HEK293 (cell line): Measurements from ENCODE around the gene RAET1L.

Experiments used
- CTCF ChIA-PET: fragments of 350-600 bp; formaldehyde crosslinking; extraction: SDS; loops from one replicate; lab custom pipeline; 2021; ENCODE audit warnings: antibody characterized with exemption; lab: Yijun Ruan, JAX
- POLR2A ChIA-PET: fragments of 300-600 bp; formaldehyde crosslinking; extraction: SDS; loops from one replicate; lab custom pipeline; 2020; ENCODE audit warnings: antibody characterized with exemption, inconsistent platforms; lab: Yijun Ruan, JAX
- H3K27ac ChIP-seq: fragments of 200-500 bp; sonication (Bioruptor generic); 2 replicates; pipeline ENCODE4 v1.5.1; 2014; ENCODE audit warnings: low read depth, low read length, control low read depth, inconsistent platforms; ENCODE audit errors: extremely low read depth
- H3K36me3 ChIP-seq, 2 experiments: fragments of 200-500 bp in 1 of 2; sonication (Bioruptor generic) in 1 of 2; 1 replicate in 1 of 2; 2 replicates in 1 of 2; pipeline ENCODE4 v1.5.1; 2014 to 2017; ENCODE audit warnings: inconsistent platforms in 2 of 2, low read length in 2 of 2; ENCODE audit not compliant: control insufficient read depth in 2 of 2, insufficient read depth in 1 of 2
- H3K4me1 ChIP-seq: fragments of 200-500 bp; sonication (Bioruptor generic); 2 replicates; pipeline ENCODE4 v1.5.1; 2014; ENCODE audit warnings: mild to moderate bottlenecking, low read length, inconsistent platforms; ENCODE audit not compliant: control insufficient read depth, insufficient read depth
- H3K4me3 ChIP-seq: 2 replicates; pipeline ENCODE4 v1.5.1; 2011; ENCODE audit warnings: low read depth, mild to moderate bottlenecking, control low read depth, low read length, moderate library complexity
- H3K9me3 ChIP-seq: fragments of 200-500 bp; sonication (Bioruptor generic); 2 replicates; pipeline ENCODE4 v1.5.1; 2014; ENCODE audit warnings: low read depth, low read length, inconsistent platforms; ENCODE audit not compliant: control insufficient read depth, insufficient read depth
- GFI1B ChIP-seq: fragments of 450-650 bp; formaldehyde crosslinking; IDR thresholded peaks from 2 replicates; pipeline ENCODE4 v1.5.1; 2016; ENCODE audit warnings: missing biosample characterization, missing genetic modification characterization
- KLF7 ChIP-seq: fragments of 450-650 bp; formaldehyde crosslinking; IDR thresholded peaks from 2 replicates; pipeline ENCODE4 v1.5.1; 2016; ENCODE audit warnings: missing biosample characterization, missing genetic modification characterization, borderline replicate concordance
- SALL2 ChIP-seq: fragments of 450-650 bp; formaldehyde crosslinking; IDR thresholded peaks from 2 replicates; pipeline ENCODE4 v1.5.0; 2017; ENCODE audit warnings: missing biosample characterization, mild to moderate bottlenecking, missing genetic modification characterization, borderline replicate concordance
- SCRT1 ChIP-seq: fragments of 450-650 bp; formaldehyde crosslinking; IDR thresholded peaks from 2 replicates; pipeline ENCODE4 v1.5.1; 2016; ENCODE audit warnings: missing biosample characterization, missing genetic modification characterization, borderline replicate concordance
- SETDB1 ChIP-seq: IDR thresholded peaks from one replicate; pipeline ENCODE4 v1.6.1; 2017; ENCODE audit warnings: mild to moderate bottlenecking, low read length, moderate library complexity, mixed read lengths; ENCODE audit not compliant: insufficient read length
- ZBTB48 ChIP-seq: fragments of 450-650 bp; formaldehyde crosslinking; IDR thresholded peaks from 2 replicates; pipeline ENCODE4 v1.5.1; 2016; ENCODE audit warnings: missing biosample characterization, missing genetic modification characterization
- ZNF121 ChIP-seq: fragments of 450-650 bp; formaldehyde crosslinking; IDR thresholded peaks from 2 replicates; pipeline ENCODE4 v1.5.1; 2016; ENCODE audit warnings: missing biosample characterization, missing genetic modification characterization
- ZNF223 ChIP-seq: fragments of 450-650 bp; formaldehyde crosslinking; IDR thresholded peaks from 2 replicates; pipeline ENCODE4 v1.5.1; 2016; ENCODE audit warnings: missing biosample characterization, missing genetic modification characterization
- ZNF24 ChIP-seq: fragments of 450-650 bp; formaldehyde crosslinking; IDR thresholded peaks from 2 replicates; pipeline ENCODE4 v1.5.1; 2016; ENCODE audit warnings: missing biosample characterization, missing genetic modification characterization
- ZNF341 ChIP-seq: fragments of 450-650 bp; formaldehyde crosslinking; IDR thresholded peaks from 2 replicates; pipeline ENCODE4; 2016; ENCODE audit warnings: low read depth, missing biosample characterization, missing genetic modification characterization
- ZNF350 ChIP-seq: fragments of 450-650 bp; formaldehyde crosslinking; IDR thresholded peaks from 2 replicates; pipeline ENCODE4 v1.5.0; 2017; ENCODE audit warnings: missing biosample characterization, mild to moderate bottlenecking, missing genetic modification characterization
- ZNF366 ChIP-seq: fragments of 450-650 bp; formaldehyde crosslinking; conservative IDR thresholded peaks from 2 replicates; pipeline ENCODE4 v1.5.1; 2016; ENCODE audit warnings: missing biosample characterization, missing genetic modification characterization
- ZNF521 ChIP-seq: fragments of 450-650 bp; formaldehyde crosslinking; IDR thresholded peaks from 2 replicates; pipeline ENCODE4 v1.5.1; 2017; ENCODE audit warnings: missing biosample characterization, mild to moderate bottlenecking, missing genetic modification characterization
- ZNF585B ChIP-seq: fragments of 450-650 bp; formaldehyde crosslinking; IDR thresholded peaks from 2 replicates; pipeline ENCODE4 v1.5.1; 2016; ENCODE audit warnings: missing biosample characterization, missing genetic modification characterization
- ZNF658 ChIP-seq: fragments of 450-650 bp; formaldehyde crosslinking; IDR thresholded peaks from 2 replicates; pipeline ENCODE4; 2016; ENCODE audit warnings: missing biosample characterization, missing genetic modification characterization
- ZNF670 ChIP-seq: fragments of 450-650 bp; formaldehyde crosslinking; IDR thresholded peaks from 2 replicates; pipeline ENCODE4 v1.5.1; 2016; ENCODE audit warnings: missing biosample characterization, missing genetic modification characterization, low read depth
- ZNF76 ChIP-seq: fragments of 450-650 bp; formaldehyde crosslinking; IDR thresholded peaks from 2 replicates; pipeline ENCODE4; 2016; ENCODE audit warnings: low read depth, missing biosample characterization, missing genetic modification characterization, borderline replicate concordance
- ZNF777 ChIP-seq: fragments of 450-650 bp; formaldehyde crosslinking; IDR thresholded peaks from 2 replicates; pipeline ENCODE4 v1.5.1; 2017; ENCODE audit warnings: missing biosample characterization, missing genetic modification characterization, borderline replicate concordance
- ZXDB ChIP-seq: fragments of 450-650 bp; formaldehyde crosslinking; IDR thresholded peaks from 2 replicates; pipeline ENCODE4 v1.5.1; 2016; ENCODE audit warnings: missing biosample characterization, missing genetic modification characterization
- TF ChIP-seq, protein P1 (sequence below): fragments of 450-650 bp; formaldehyde crosslinking; IDR thresholded peaks from 2 replicates; pipeline ENCODE4 v1.5.1; 2016; ENCODE audit warnings: missing biosample characterization, missing genetic modification characterization
- TF ChIP-seq, protein P2 (sequence below): fragments of 450-650 bp; formaldehyde crosslinking; IDR thresholded peaks from 2 replicates; pipeline ENCODE4 v1.5.1; 2016; ENCODE audit warnings: missing biosample characterization, missing genetic modification characterization
- TF ChIP-seq, protein P3 (sequence below): fragments of 450-650 bp; formaldehyde crosslinking; IDR thresholded peaks from 2 replicates; pipeline ENCODE4 v1.5.1; 2016; ENCODE audit warnings: missing biosample characterization, missing genetic modification characterization
- TF ChIP-seq, protein P4 (sequence below): fragments of 450-650 bp; formaldehyde crosslinking; IDR thresholded peaks from 2 replicates; pipeline ENCODE4 v1.5.1; 2016; ENCODE audit warnings: missing biosample characterization, missing genetic modification characterization
- TF ChIP-seq, protein P5 (sequence below): fragments of 450-650 bp; formaldehyde crosslinking; IDR thresholded peaks from 2 replicates; pipeline ENCODE4 v1.5.1; 2017; ENCODE audit warnings: missing biosample characterization, missing genetic modification characterization

RAET1L gene

DNA sequence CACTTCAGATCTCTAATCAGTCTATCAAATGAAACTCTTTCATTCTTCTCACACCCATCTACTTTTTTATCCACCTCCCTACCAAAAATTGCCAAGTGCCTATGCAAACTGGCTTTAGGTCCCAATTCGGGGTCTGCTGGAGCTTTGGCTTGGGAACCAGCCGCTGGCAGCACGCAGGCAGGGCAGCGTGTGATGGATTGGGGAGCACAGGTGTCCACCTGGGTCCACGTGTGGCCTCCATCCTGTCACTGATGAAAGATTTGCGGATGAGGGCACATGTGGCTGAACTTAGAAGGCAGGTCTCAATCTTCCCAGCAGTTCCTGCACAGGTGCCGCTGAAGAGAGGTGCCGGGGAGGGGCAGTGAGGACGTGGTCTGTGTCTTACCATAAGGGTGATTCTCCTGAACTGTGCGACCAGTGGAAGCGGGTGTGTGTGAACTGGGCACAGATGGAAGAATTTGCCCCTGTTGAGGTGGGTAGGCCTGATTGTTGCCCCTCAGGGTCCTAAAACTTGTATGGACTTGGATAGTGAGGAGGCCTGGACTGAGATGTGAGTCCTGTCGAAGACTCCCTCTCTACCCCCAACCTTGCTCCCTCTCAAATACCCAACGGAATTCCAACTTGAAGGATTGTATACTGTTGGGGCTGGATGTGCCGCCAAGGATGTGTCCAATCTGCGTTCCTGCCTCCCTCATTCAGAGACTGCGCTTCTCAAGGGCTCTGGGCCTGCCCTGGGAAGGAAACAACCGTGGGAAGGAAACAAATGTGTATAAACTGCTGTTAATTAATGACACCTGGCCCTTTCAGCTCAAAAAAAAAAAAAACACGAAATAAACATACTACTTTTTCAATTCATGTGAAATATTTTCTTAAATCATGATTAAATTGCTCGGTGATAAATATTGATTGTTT is 18.4 kb upstream of the RAET1L start:
- ChIA-PET POLR2A (no interaction called here), CTCF (interaction anchor here (0.6 kb wide), 1 partner anchor 13 kb away, joined by 3 read pairs; no protein-coding TSS in a partner anchor)
- Histone ChIP-seq H3K4me1 (no peaks in the 10 kb centered on the region), H3K36me3 (no peaks in the 10 kb centered on the region), H3K4me3 (no peak overlapping the region), H3K27ac (no peak overlapping the region), H3K9me3 (no peaks in the 10 kb centered on the region)
- TF ChIP-seq ZNF658 (tag by site-specific recombination) (no peak), ZNF521 (tag by site-specific recombination) (no peak), ZNF341 (tag by site-specific recombination) (no peak), ZNF76 (tag by site-specific recombination) (no peak), ZNF121 (tag by site-specific recombination) (no peak), ZNF366 (tag by site-specific recombination) (no peak), GFI1B (tag by site-specific recombination) (no peak), SETDB1 (no peak), ZXDB (tag by site-specific recombination) (no peak), ZNF777 (no peak)
- TF ChIP-seq, protein P1, sequence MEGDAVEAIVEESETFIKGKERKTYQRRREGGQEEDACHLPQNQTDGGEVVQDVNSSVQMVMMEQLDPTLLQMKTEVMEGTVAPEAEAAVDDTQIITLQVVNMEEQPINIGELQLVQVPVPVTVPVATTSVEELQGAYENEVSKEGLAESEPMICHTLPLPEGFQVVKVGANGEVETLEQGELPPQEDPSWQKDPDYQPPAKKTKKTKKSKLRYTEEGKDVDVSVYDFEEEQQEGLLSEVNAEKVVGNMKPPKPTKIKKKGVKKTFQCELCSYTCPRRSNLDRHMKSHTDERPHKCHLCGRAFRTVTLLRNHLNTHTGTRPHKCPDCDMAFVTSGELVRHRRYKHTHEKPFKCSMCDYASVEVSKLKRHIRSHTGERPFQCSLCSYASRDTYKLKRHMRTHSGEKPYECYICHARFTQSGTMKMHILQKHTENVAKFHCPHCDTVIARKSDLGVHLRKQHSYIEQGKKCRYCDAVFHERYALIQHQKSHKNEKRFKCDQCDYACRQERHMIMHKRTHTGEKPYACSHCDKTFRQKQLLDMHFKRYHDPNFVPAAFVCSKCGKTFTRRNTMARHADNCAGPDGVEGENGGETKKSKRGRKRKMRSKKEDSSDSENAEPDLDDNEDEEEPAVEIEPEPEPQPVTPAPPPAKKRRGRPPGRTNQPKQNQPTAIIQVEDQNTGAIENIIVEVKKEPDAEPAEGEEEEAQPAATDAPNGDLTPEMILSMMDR (tag by site-specific recombination): no peak
- TF ChIP-seq, protein P2, sequence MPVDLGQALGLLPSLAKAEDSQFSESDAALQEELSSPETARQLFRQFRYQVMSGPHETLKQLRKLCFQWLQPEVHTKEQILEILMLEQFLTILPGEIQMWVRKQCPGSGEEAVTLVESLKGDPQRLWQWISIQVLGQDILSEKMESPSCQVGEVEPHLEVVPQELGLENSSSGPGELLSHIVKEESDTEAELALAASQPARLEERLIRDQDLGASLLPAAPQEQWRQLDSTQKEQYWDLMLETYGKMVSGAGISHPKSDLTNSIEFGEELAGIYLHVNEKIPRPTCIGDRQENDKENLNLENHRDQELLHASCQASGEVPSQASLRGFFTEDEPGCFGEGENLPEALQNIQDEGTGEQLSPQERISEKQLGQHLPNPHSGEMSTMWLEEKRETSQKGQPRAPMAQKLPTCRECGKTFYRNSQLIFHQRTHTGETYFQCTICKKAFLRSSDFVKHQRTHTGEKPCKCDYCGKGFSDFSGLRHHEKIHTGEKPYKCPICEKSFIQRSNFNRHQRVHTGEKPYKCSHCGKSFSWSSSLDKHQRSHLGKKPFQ (tag by site-specific recombination): no peak
- TF ChIP-seq, protein P3, sequence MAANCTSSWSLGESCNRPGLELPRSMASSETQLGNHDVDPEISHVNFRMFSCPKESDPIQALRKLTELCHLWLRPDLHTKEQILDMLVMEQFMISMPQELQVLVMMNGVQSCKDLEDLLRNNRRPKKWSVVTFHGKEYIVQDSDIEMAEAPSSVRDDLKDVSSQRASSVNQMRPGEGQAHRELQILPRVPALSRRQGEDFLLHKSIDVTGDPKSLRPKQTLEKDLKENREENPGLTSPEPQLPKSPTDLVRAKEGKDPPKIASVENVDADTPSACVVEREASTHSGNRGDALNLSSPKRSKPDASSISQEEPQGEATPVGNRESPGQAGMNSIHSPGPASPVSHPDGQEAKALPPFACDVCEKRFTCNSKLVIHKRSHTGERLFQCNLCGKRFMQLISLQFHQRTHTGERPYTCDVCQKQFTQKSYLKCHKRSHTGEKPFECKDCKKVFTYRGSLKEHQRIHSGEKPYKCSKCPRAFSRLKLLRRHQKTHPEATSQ (tag by site-specific recombination): no peak
- TF ChIP-seq, all 188 proteins: peak for 0

DNA sequence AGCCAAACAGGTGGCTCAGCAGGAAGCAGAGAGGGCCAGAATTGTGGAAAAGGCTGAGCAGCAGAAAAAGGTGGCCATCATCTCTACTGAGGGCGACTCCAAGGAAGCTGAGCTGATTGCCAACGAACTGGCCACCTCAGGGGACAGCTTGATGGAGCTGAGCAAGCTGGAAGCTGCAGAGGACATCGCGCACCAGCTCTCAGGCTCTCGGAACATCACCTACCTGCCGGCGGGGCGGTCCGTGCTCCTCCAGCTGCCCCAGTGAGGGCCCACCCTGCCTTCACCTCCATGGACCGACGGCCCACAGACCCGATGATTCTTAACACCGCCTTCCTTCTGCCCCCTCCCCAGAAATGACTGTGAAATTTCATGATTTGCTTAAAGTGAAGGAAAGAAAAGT is 17.8 kb upstream of the RAET1L start:
- POLR2A ChIA-PET: no interaction called here
- H3K4me1 ChIP-seq: no peaks in the 10 kb centered on the region
- TF ChIP-seq SALL2 (tag by site-specific recombination) (no peak), SCRT1 (tag by site-specific recombination) (no peak), ZNF350 (tag by site-specific recombination) (no peak), ZBTB48 (tag by site-specific recombination) (no peak), ZNF585B (no peak), KLF7 (tag by site-specific recombination) (no peak), ZNF670 (tag by site-specific recombination) (no peak), ZNF24 (tag by site-specific recombination) (no peak), ZNF223 (no peak)
- TF ChIP-seq, protein P3 (tag by site-specific recombination): no peak
- TF ChIP-seq, protein P4, sequence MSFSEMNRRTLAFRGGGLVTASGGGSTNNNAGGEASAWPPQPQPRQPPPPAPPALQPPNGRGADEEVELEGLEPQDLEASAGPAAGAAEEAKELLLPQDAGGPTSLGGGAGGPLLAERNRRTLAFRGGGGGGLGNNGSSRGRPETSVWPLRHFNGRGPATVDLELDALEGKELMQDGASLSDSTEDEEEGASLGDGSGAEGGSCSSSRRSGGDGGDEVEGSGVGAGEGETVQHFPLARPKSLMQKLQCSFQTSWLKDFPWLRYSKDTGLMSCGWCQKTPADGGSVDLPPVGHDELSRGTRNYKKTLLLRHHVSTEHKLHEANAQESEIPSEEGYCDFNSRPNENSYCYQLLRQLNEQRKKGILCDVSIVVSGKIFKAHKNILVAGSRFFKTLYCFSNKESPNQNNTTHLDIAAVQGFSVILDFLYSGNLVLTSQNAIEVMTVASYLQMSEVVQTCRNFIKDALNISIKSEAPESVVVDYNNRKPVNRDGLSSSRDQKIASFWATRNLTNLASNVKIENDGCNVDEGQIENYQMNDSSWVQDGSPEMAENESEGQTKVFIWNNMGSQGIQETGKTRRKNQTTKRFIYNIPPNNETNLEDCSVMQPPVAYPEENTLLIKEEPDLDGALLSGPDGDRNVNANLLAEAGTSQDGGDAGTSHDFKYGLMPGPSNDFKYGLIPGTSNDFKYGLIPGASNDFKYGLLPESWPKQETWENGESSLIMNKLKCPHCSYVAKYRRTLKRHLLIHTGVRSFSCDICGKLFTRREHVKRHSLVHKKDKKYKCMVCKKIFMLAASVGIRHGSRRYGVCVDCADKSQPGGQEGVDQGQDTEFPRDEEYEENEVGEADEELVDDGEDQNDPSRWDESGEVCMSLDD: no peak
- TF ChIP-seq, protein P5, sequence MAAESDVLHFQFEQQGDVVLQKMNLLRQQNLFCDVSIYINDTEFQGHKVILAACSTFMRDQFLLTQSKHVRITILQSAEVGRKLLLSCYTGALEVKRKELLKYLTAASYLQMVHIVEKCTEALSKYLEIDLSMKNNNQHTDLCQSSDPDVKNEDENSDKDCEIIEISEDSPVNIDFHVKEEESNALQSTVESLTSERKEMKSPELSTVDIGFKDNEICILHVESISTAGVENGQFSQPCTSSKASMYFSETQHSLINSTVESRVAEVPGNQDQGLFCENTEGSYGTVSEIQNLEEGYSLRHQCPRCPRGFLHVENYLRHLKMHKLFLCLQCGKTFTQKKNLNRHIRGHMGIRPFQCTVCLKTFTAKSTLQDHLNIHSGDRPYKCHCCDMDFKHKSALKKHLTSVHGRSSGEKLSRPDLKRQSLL (tag by site-specific recombination): no peak

More for the DNA sequence above, 17.8 kb upstream of the RAET1L start:
- no peak overlapping the region for H3K4me3 ChIP-seq
- H3K36me3 ChIP-seq: no peaks in the 10 kb centered on the region
- H3K27ac ChIP-seq: no peak overlapping the region
- no peaks in the 10 kb centered on the region for H3K9me3 ChIP-seq
- CTCF ChIA-PET: interaction anchor here (0.6 kb wide), 1 partner anchor 608 kb away, joined by 3 read pairs; no protein-coding TSS in a partner anchor
